Body of pancreas (tissue), 4 donors: ENCODE results near the gene GNG4. TPM values are rescaled to one million over a fixed set of nuclear protein-coding genes. Genes with fewer than 3 reads are reported as not detected.

ENCODE experiments used
- ATAC-seq: fragments of 150-250 bp; one replicate; pipeline ENCODE4 v1.9.1; 2016
- DNase-seq, 4 donors: peaks; one replicate each; pipeline ENCODE4 v3.0.0-alpha.2; 2019
- H3K27ac ChIP-seq, 4 donors: fragments of 200-600 bp; sonication (generic); 1 replicate in 3 of 4; 2 replicates in 1 of 4; pipeline versions ENCODE4 v1.5.1 to v1.6.1; 2016 to 2019; ENCODE audit warnings: mild to moderate bottlenecking in 1 of 4, mixed read lengths in 1 of 4, moderate library complexity in 1 of 4
- H3K27me3 ChIP-seq, 2 donors: fragments of 200-600 bp; sonication (generic); one replicate each; pipeline ENCODE4 v1.6.0; 2016; ENCODE audit warnings: mild to moderate bottlenecking in 1 of 2
- H3K36me3 ChIP-seq, 2 donors: fragments of 200-600 bp; sonication (generic); replicated peaks in 1 of 2; 2 replicates each; pipeline ENCODE4 v1.5.1; 2016; ENCODE audit warnings: low read depth in 2 of 2; ENCODE audit not compliant: insufficient read depth in 1 of 2
- H3K4me1 ChIP-seq: fragments of 200-600 bp; sonication (generic); one replicate; pipeline ENCODE4 v1.6.0; 2016
- H3K4me3 ChIP-seq, 2 donors: fragments of 200-600 bp; sonication (generic); 1 replicate in 1 of 2; 2 replicates in 1 of 2; pipeline ENCODE4 v1.5.1; 2016 to 2019
- H3K9me3 ChIP-seq, 3 donors: fragments of 200-600 bp; sonication (generic); 1 replicate in 2 of 3; 2 replicates in 1 of 3; pipeline ENCODE4 v1.5.1; 2016
- CTCF ChIP-seq, 7 experiments: fragments of 450-650 bp in 4 of 7; fragments of 200-600 bp in 3 of 7; sonication (generic) in 3 of 7; IDR thresholded peaks; one replicate each; pipeline ENCODE4 v1.5.1; 2016 to 2019; ENCODE audit warnings: antibody characterized with exemption in 7 of 7
- POLR2A ChIP-seq, 3 donors: fragments of 450-650 bp; IDR thresholded peaks; one replicate each; pipeline ENCODE4 v1.6.1; 2016; ENCODE audit warnings: antibody characterized with exemption in 3 of 3, mild to moderate bottlenecking in 2 of 3
- WGBS, 2 donors: methylation state at CpG; one replicate each; pipeline ENCODE4 v1.1.5; 2017; 5-methylcytosine and 5-hydroxymethylcytosine counted together
- intact Hi-C: fragments of 100-400 bp; cut with DNase I; formaldehyde crosslinking; loops from one replicate; pipeline ENCODE4 v1.15.1; 2023
- total RNA-seq, 2 donors: library from RNA; depleted of rRNA; stranded (reverse); fragments of >200 nt; gene quantifications; one replicate each; pipeline ENCODE4 v1.1.0, GENCODE V29; 2016

The GNG4 gene
- total RNA-seq, 2 donors from 2014 or later = 0.66 to 3.1 TPM

GRCh38 chr1:235525314-235525713 is 124.3 kb downstream of the GNG4 start:
- ATAC-seq (no peak), DNase-seq (no peak)
- Histone ChIP-seq H3K4me1 (no peaks in the 10 kb centered on the region), H3K9me3 (no peaks in the 10 kb centered on the region), H3K27me3 (no peaks in the 10 kb centered on the region), H3K27ac (no peak overlapping the region), H3K36me3 (no peaks in the 10 kb centered on the region), H3K4me3 (no peak overlapping the region)
- intact Hi-C loops = no loop called here
- TF ChIP-seq CTCF (IDR thresholded peaks at IDR 0.05) (no peak), POLR2A (IDR thresholded peaks at IDR 0.05) (no peak)
- 60 to 68% methylated on average over 4 of the region's 4 CpGs for WGBS, 2 donors

GRCh38 chr1:235516862-235517446 is 132.6 kb downstream of the GNG4 start:
- WGBS, 2 donors = 70 to 77% methylated on average over 6 of the region's 6 CpGs
- ATAC-seq (no peak), DNase-seq (no peak)
- intact Hi-C loops = no loop called here
- no peaks in the 10 kb centered on the region for H3K4me1 ChIP-seq
- no peak overlapping the region for H3K4me3 ChIP-seq
- no peaks in the 10 kb centered on the region for H3K9me3 ChIP-seq
- TF ChIP-seq CTCF (IDR thresholded peaks at IDR 0.05) (no peak), POLR2A (IDR thresholded peaks at IDR 0.05) (no peak)
- H3K27me3 ChIP-seq = no peaks in the 10 kb centered on the region
- no peaks in the 10 kb centered on the region for H3K36me3 ChIP-seq
- no peak overlapping the region for H3K27ac ChIP-seq

GRCh38 chr1:235515844-235516512 is 133.6 kb downstream of the GNG4 start:
- intact Hi-C loops = no loop called here
- no peak for DNase-seq

GRCh38 chr1:235513495-235514366 is 135.9 kb downstream of the GNG4 start:
- Histone ChIP-seq H3K4me3 (no peak overlapping the region), H3K27ac (no peak overlapping the region), H3K4me1 (no peaks in the 10 kb centered on the region), H3K27me3 (no peaks in the 10 kb centered on the region), H3K9me3 (no peaks in the 10 kb centered on the region), H3K36me3 (no peaks in the 10 kb centered on the region)
- 34% methylated on average over 8 of the region's 8 CpGs for WGBS, 2 donors
- TF ChIP-seq POLR2A (IDR thresholded peaks at IDR 0.05) = no peak
- TF ChIP-seq CTCF (IDR thresholded peaks at IDR 0.05) = peak; percentile 79 to 98 (median 89)
- ATAC-seq (peak; percentile 75), DNase-seq (peak; percentile 24 to 66 (median 36))
- intact Hi-C loops = loop anchor here (5.0 kb wide), 1 partner anchor 274 kb away; no protein-coding TSS in a partner anchor

More at GRCh38 chr1:235515844-235516512, 133.6 kb downstream of the GNG4 start:
- ATAC-seq = no peak
- no peak overlapping the region for H3K4me3 ChIP-seq
- no peaks in the 10 kb centered on the region for H3K36me3 ChIP-seq
- no peak for TF ChIP-seq POLR2A (IDR thresholded peaks at IDR 0.05)
- TF ChIP-seq CTCF (IDR thresholded peaks at IDR 0.05) = no peak
- H3K27me3 ChIP-seq = no peaks in the 10 kb centered on the region
- H3K27ac ChIP-seq = no peak overlapping the region
- H3K4me1 ChIP-seq = no peaks in the 10 kb centered on the region
- H3K9me3 ChIP-seq = no peaks in the 10 kb centered on the region
- 90 to 92% methylated on average over 5 of the region's 5 CpGs for WGBS, 2 donors
